Measurements from ENCODE around the gene DISP3. TPM values are rescaled to one million over a fixed set of nuclear protein-coding genes. Genes with fewer than 3 reads are reported as not detected.

Gene DISP3
- polyA plus RNA-seq, 1 donor (not counting 4 experiments of a cell fraction or from before 2014, with no cell fraction given) = not detected

- Histone ChIP-seq H3K79me2 (ENCODE audit: control insufficient read depth, insufficient read depth, low read length) (no peaks in the 10 kb centered on the region), H2AFZ (ENCODE audit: control insufficient read depth, low read length) (no peak overlapping the region), H3K27ac (ENCODE audit: control insufficient read depth, insufficient read depth, low read length) (no peak overlapping the region), H4K20me1 (ENCODE audit: control insufficient read depth, extremely low read depth, insufficient read depth, low read length) (no peaks in the 10 kb centered on the region), H3K4me2 (ENCODE audit: control insufficient read depth, extremely low read depth, insufficient read depth, low read depth, low read length) (no peak overlapping the region), H3K27me3 (ENCODE audit: control insufficient read depth, extremely low read depth, insufficient read depth, low read length) (no peaks in the 10 kb centered on the region), H3K9ac (ENCODE audit: control insufficient read depth, extremely low read depth, insufficient read depth, low read length) (no peak overlapping the region), H3K9me1 (ENCODE audit: control insufficient read depth, extremely low read depth, insufficient read depth, low read length) (no peaks in the 10 kb centered on the region), H3K36me3 (ENCODE audit: control insufficient read depth in 2 of 2, extremely low read depth in 1 of 2, insufficient read depth in 2 of 2, low read length in 2 of 2) (no peaks in the 10 kb centered on the region), H3K9me3 (ENCODE audit: control insufficient read depth, low read depth, low read length) (no peaks in the 10 kb centered on the region), H3K4me1 (ENCODE audit: control insufficient read depth, extremely low read depth, insufficient read depth, low read length) (no peaks in the 10 kb centered on the region), H3K4me3 (ENCODE audit: control insufficient read depth in 2 of 3, extremely low read depth in 1 of 3, insufficient read depth in 2 of 3, low read depth in 1 of 3, low read length in 3 of 3) (no peak overlapping the region)
- no peak for FAIRE-seq
- DNase-seq (ENCODE audit: low read depth, low spot score) = no peak
- TF ChIP-seq CTCF (optimal IDR thresholded peaks at IDR 0.05 in 1 of 3, IDR thresholded peaks at IDR 0.05 in 1 of 3, conservative IDR thresholded peaks at IDR 0.05 in 1 of 3; ENCODE audit: extremely low read depth in 1 of 3, insufficient read depth in 2 of 3, low read length in 3 of 3) = no peak
- no peak for TF ChIP-seq EZH2 (IDR thresholded peaks at IDR 0.05; ENCODE audit: low read length)
- dilution Hi-C loops (cut with MboI; ENCODE audit: extremely low pct_ligation_motif_present, low sequenced_read_pairs) = no loop called here
These were observed 34.7 kb downstream of the DISP3 start for GRCh38 chr1:11513681-11514080.

GRCh38 chr1:11514366-11514765 is 35.4 kb downstream of the DISP3 start:
- dilution Hi-C loops (cut with MboI; ENCODE audit: extremely low pct_ligation_motif_present, low sequenced_read_pairs) = no loop called here
- H3K36me3 ChIP-seq (ENCODE audit: control insufficient read depth in 2 of 2, extremely low read depth in 1 of 2, insufficient read depth in 2 of 2, low read length in 2 of 2) = no peaks in the 10 kb centered on the region
- H3K9me3 ChIP-seq (ENCODE audit: control insufficient read depth, low read depth, low read length) = no peaks in the 10 kb centered on the region
- no peak for FAIRE-seq
- H3K9me1 ChIP-seq (ENCODE audit: control insufficient read depth, extremely low read depth, insufficient read depth, low read length) = no peaks in the 10 kb centered on the region
- H3K79me2 ChIP-seq (ENCODE audit: control insufficient read depth, insufficient read depth, low read length) = no peaks in the 10 kb centered on the region
- no peak overlapping the region for H3K4me3 ChIP-seq (ENCODE audit: control insufficient read depth in 2 of 3, extremely low read depth in 1 of 3, insufficient read depth in 2 of 3, low read depth in 1 of 3, low read length in 3 of 3)
- H2AFZ ChIP-seq (ENCODE audit: control insufficient read depth, low read length) = no peak overlapping the region
- H3K4me1 ChIP-seq (ENCODE audit: control insufficient read depth, extremely low read depth, insufficient read depth, low read length) = no peaks in the 10 kb centered on the region
- no peak overlapping the region for H3K27ac ChIP-seq (ENCODE audit: control insufficient read depth, insufficient read depth, low read length)
- H4K20me1 ChIP-seq (ENCODE audit: control insufficient read depth, extremely low read depth, insufficient read depth, low read length) = no peaks in the 10 kb centered on the region
- no peak overlapping the region for H3K9ac ChIP-seq (ENCODE audit: control insufficient read depth, extremely low read depth, insufficient read depth, low read length)
- H3K27me3 ChIP-seq (ENCODE audit: control insufficient read depth, extremely low read depth, insufficient read depth, low read length) = no peaks in the 10 kb centered on the region
- DNase-seq (ENCODE audit: low read depth, low spot score) = no peak
- no peak overlapping the region for H3K4me2 ChIP-seq (ENCODE audit: control insufficient read depth, extremely low read depth, insufficient read depth, low read depth, low read length)
- TF ChIP-seq CTCF (optimal IDR thresholded peaks at IDR 0.05 in 1 of 3, IDR thresholded peaks at IDR 0.05 in 1 of 3, conservative IDR thresholded peaks at IDR 0.05 in 1 of 3; ENCODE audit: extremely low read depth in 1 of 3, insufficient read depth in 2 of 3, low read length in 3 of 3) (no peak), EZH2 (IDR thresholded peaks at IDR 0.05; ENCODE audit: low read length) (no peak)
